ENCODE measurements around the gene KCNB1. TPM values are rescaled to one million over a fixed set of nuclear protein-coding genes. Genes with fewer than 3 reads are reported as not detected.

KCNB1 gene
- polyA plus RNA-seq, 3 donors from 2014 or later = not detected

DNA sequence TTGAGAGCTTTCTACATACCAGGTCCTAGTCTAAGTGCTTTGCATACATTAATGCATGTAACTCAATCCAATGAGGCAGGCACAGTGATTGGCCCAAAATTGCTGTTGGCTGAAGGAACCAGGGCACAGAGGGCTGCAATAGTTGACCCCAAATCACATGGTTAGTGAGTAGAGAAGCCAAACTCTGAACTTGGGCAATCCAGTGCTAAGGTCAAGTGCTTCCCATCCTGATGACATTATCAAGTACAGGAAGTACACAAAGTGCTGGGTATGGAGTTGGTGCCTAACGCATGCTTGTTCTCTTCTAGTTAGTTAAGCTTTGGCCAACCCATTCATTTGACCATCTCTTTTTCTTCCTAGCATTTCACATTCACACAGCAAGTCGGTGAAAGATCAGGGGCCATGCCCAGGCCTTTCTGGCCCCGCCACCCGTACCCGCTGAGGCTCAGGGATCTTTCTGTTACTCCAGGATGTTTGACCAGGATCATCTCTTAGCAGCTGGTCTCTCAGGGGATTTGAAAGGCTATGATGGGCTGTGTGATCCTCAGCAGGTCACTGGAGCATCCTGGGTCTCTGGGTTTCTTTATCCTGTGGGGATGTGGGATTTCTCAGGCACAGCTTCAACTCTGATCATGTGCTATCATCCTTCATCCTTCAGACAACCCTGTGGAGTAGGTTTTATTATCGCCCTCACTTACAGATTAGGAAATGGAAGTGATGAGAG is 7.0 kb downstream of the KCNB1 start:
- Mint-ChIP-seq H3K9me3 (peaks cover 0 to 2% (median 0%) of the 10 kb centered on the region in 6 donors), H3K27ac (no peak overlapping the region), H3K36me3 (no peaks in the 10 kb centered on the region), H3K4me1 (no peaks in the 10 kb centered on the region), H3K4me3 (no peak overlapping the region), H3K27me3 (ENCODE audit: low read depth in 3 of 3) (peaks cover 2 to 29% (median 5%) of the 10 kb centered on the region in 3 donors)
- DNase-seq = no peak

- peaks cover 2 to 29% (median 10%) of the 10 kb centered on the region in 3 donors for H3K27me3 Mint-ChIP-seq (ENCODE audit: low read depth in 3 of 3)
- no peak overlapping the region for H3K4me3 Mint-ChIP-seq
- no peaks in the 10 kb centered on the region for H3K4me1 Mint-ChIP-seq
- no peak for DNase-seq
- H3K27ac Mint-ChIP-seq = no peak overlapping the region
- H3K36me3 Mint-ChIP-seq = no peaks in the 10 kb centered on the region
- H3K9me3 Mint-ChIP-seq = no peaks in the 10 kb centered on the region
Measured at GRCh38 chr20:49471397-49471796, 11.1 kb downstream of the KCNB1 start.

GRCh38 chr20:49470922-49471321 is 11.5 kb downstream of the KCNB1 start:
- Mint-ChIP-seq H3K4me1 (no peaks in the 10 kb centered on the region), H3K4me3 (no peak overlapping the region), H3K9me3 (no peaks in the 10 kb centered on the region), H3K27me3 (ENCODE audit: low read depth in 3 of 3) (peaks cover 2 to 29% (median 10%) of the 10 kb centered on the region in 3 donors), H3K36me3 (no peaks in the 10 kb centered on the region), H3K27ac (no peak overlapping the region)
- no peak for DNase-seq

DNA sequence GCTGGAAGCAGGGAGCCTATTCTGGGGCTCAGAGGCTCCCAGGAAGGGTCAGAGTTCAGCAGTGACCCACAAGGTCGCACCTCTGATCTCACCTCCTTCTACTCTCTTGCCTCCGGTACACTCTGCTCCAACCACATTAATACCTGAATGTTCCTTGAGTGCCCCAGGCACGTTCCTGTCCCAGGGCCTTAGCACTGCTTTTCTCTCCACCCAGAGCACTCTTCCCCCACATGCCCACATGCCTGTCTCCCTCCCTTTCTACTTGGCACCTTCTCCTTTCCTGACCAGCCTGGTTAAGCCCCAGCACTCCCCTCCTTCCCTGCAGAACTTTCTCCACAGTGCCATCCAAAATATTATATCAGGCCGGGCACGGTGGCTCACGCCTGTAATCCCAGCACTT is 13.4 kb downstream of the KCNB1 start:
- no peaks in the 10 kb centered on the region for H3K4me1 Mint-ChIP-seq
- no peak overlapping the region for H3K4me3 Mint-ChIP-seq
- H3K27ac Mint-ChIP-seq = no peak overlapping the region
- DNase-seq = no peak
- H3K27me3 Mint-ChIP-seq (ENCODE audit: low read depth in 3 of 3) = peaks cover 0 to 19% (median 10%) of the 10 kb centered on the region in 3 donors
- H3K36me3 Mint-ChIP-seq = no peaks in the 10 kb centered on the region
- H3K9me3 Mint-ChIP-seq = no peaks in the 10 kb centered on the region

DNA sequence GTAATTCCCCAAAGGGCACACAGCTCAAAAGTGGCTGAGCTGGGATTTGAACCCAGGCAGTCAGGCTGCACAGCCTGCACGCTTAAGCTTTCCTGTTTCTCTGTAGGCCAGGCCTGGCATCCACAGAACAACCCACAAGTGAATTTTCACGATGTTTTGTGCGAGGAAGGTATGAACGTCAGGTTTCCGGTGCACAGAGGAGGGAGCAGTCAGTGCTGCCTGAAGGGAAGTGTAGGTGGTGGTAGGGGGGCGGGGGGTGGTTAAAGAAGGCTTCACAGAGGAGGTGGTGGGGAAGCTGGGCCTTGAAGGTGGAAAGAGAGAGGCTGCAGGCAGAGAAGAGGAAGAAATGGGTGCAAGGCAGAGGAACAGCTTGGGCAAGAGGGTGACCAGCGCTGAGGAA is 14.1 kb downstream of the KCNB1 start:
- Mint-ChIP-seq H3K4me1 (no peaks in the 10 kb centered on the region), H3K4me3 (no peak overlapping the region), H3K36me3 (no peaks in the 10 kb centered on the region), H3K27me3 (ENCODE audit: low read depth in 3 of 3) (peaks cover 0 to 19% (median 10%) of the 10 kb centered on the region in 3 donors), H3K27ac (no peak overlapping the region), H3K9me3 (no peaks in the 10 kb centered on the region)
- no peak for DNase-seq

- H3K4me1 Mint-ChIP-seq = no peaks in the 10 kb centered on the region
- DNase-seq = no peak
- no peak overlapping the region for H3K27ac Mint-ChIP-seq
- no peaks in the 10 kb centered on the region for H3K9me3 Mint-ChIP-seq
- H3K4me3 Mint-ChIP-seq = no peak overlapping the region
- no peaks in the 10 kb centered on the region for H3K36me3 Mint-ChIP-seq
- H3K27me3 Mint-ChIP-seq (ENCODE audit: low read depth in 3 of 3) = peaks cover 0 to 16% (median 9%) of the 10 kb centered on the region in 3 donors
Measured at GRCh38 chr20:49466114-49466912, 16.2 kb downstream of the KCNB1 start.

- peaks cover 0 to 12% (median 9%) of the 10 kb centered on the region in 3 donors for H3K27me3 Mint-ChIP-seq (ENCODE audit: low read depth in 3 of 3)
- H3K4me1 Mint-ChIP-seq = no peaks in the 10 kb centered on the region
- H3K9me3 Mint-ChIP-seq = no peaks in the 10 kb centered on the region
- no peaks in the 10 kb centered on the region for H3K36me3 Mint-ChIP-seq
- DNase-seq = no peak
- no peak overlapping the region for H3K4me3 Mint-ChIP-seq
- H3K27ac Mint-ChIP-seq = no peak overlapping the region
Measured at GRCh38 chr20:49464556-49464955, 17.9 kb downstream of the KCNB1 start.

DNA sequence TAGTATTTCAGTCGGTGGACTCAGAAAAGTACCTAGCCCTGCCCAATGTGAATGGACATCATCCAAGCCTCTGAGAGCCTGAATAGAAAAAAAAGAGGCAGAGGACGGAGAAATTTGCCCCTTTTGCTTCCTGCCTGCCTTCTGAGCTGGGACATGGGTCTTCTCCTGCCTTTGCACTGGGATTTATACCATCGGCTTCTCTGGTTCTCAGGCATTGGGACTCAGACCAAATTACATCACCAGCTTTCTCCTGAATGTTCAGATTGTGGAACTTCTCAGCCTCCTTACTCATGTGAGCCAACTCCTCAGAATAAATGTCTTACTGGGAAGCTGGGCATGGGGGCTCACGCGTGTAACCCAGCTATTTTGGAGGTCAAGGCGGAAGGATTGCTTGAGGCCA is 19.8 kb downstream of the KCNB1 start:
- Mint-ChIP-seq H3K9me3 (no peaks in the 10 kb centered on the region), H3K27ac (no peak overlapping the region), H3K4me3 (no peak overlapping the region), H3K27me3 (ENCODE audit: low read depth in 3 of 3) (peaks cover 0 to 9% (median 7%) of the 10 kb centered on the region in 3 donors), H3K36me3 (no peaks in the 10 kb centered on the region), H3K4me1 (no peaks in the 10 kb centered on the region)
- DNase-seq = no peak

- no peak overlapping the region for H3K27ac Mint-ChIP-seq
- no peaks in the 10 kb centered on the region for H3K9me3 Mint-ChIP-seq
- H3K27me3 Mint-ChIP-seq (ENCODE audit: low read depth in 3 of 3) = peaks cover 0 to 9% (median 7%) of the 10 kb centered on the region in 3 donors
- H3K36me3 Mint-ChIP-seq = no peaks in the 10 kb centered on the region
- DNase-seq = no peak
- H3K4me1 Mint-ChIP-seq = no peaks in the 10 kb centered on the region
- no peak overlapping the region for H3K4me3 Mint-ChIP-seq
Measured at GRCh38 chr20:49461894-49462620, 20.4 kb downstream of the KCNB1 start.

DNA sequence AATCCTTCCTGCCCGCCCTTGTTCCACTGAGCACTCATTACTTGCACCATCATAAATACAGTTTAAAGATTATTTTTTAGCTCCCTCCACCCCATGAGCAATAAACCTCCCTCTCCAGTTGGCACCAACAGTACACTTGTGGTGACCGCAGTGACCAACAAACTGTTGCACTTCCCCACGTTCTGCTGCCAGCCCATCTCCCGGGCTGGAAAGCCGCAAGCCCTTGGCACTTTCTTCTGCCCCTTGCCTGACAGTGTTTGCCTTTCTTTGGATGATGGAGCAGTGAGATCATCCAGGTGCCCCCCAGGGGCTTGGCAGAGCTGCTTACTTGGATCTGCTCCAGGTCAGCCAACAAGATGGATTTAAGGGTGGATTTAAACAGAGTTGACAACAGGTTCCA is 21.6 kb downstream of the KCNB1 start:
- H3K27me3 Mint-ChIP-seq (ENCODE audit: low read depth in 3 of 3) = peaks cover 0 to 12% (median 9%) of the 10 kb centered on the region in 3 donors

GRCh38 chr20:49460131-49460530 is 22.3 kb downstream of the KCNB1 start:
- Mint-ChIP-seq H3K27ac (no peak overlapping the region), H3K4me3 (no peak overlapping the region), H3K36me3 (no peaks in the 10 kb centered on the region), H3K4me1 (no peaks in the 10 kb centered on the region), H3K27me3 (ENCODE audit: low read depth in 3 of 3) (peaks cover 0 to 14% (median 9%) of the 10 kb centered on the region in 3 donors), H3K9me3 (no peaks in the 10 kb centered on the region)
- no peak for DNase-seq

More for the DNA sequence above, 21.6 kb downstream of the KCNB1 start:
- DNase-seq = no peak
- Mint-ChIP-seq H3K27ac (no peak overlapping the region), H3K36me3 (no peaks in the 10 kb centered on the region), H3K4me3 (no peak overlapping the region), H3K9me3 (no peaks in the 10 kb centered on the region), H3K4me1 (no peaks in the 10 kb centered on the region)

DNA sequence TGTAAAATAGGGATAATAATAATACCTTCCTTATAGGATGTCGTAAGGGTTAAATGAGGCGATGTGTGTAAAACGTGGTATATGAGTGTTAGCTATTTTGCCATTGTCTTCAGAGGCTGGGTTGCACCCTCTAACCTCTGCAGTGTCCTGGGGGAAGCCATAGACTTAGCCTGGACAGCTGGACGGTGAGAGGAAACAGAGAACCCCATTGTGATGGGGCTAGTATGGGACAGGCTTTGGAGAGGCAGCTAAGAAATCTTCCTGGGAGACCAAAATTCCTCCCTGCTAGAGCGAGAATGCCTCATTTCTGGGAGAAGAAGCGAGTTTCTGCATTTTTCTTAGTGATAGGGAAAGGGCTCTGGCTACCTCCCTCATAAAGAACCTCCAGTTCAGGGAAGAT is 22.8 kb downstream of the KCNB1 start:
- Mint-ChIP-seq H3K4me3 (no peak overlapping the region), H3K27ac (no peak overlapping the region), H3K36me3 (no peaks in the 10 kb centered on the region), H3K9me3 (no peaks in the 10 kb centered on the region), H3K27me3 (ENCODE audit: low read depth in 3 of 3) (peaks cover 0 to 15% (median 12%) of the 10 kb centered on the region in 3 donors), H3K4me1 (no peaks in the 10 kb centered on the region)
- DNase-seq = no peak

GRCh38 chr20:49457444-49457843 is 25.0 kb downstream of the KCNB1 start:
- H3K36me3 Mint-ChIP-seq = no peaks in the 10 kb centered on the region
- no peak overlapping the region for H3K27ac Mint-ChIP-seq
- H3K4me1 Mint-ChIP-seq = no peaks in the 10 kb centered on the region
- no peaks in the 10 kb centered on the region for H3K9me3 Mint-ChIP-seq
- no peak for DNase-seq
- peaks cover 1 to 14% (median 12%) of the 10 kb centered on the region in 3 donors for H3K27me3 Mint-ChIP-seq (ENCODE audit: low read depth in 3 of 3)
- no peak overlapping the region for H3K4me3 Mint-ChIP-seq

DNA sequence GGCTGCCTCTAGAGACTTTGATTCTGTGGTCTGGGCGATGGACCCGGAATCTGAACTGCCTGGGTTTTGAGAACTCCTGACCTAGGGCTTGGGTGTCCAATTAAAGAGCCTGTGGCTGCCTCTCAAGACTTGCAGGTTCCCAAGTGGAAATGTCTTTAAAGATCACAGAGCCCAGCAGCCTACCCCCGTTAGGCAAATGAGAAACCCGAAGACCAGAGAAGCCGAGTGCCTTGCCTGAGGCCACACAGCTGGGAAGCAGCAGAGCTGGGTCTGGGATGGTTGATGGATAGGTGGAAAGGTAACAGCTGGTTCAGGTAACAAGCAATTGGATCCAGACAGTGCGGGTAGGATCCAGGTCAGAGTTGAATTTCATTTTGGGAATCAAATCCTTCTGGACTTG is 25.8 kb downstream of the KCNB1 start:
- no peaks in the 10 kb centered on the region for H3K36me3 Mint-ChIP-seq
- no peak overlapping the region for H3K4me3 Mint-ChIP-seq
- H3K4me1 Mint-ChIP-seq = no peaks in the 10 kb centered on the region
- peaks cover 5 to 14% (median 12%) of the 10 kb centered on the region in 3 donors for H3K27me3 Mint-ChIP-seq (ENCODE audit: low read depth in 3 of 3)
- H3K9me3 Mint-ChIP-seq = no peaks in the 10 kb centered on the region
- DNase-seq = no peak
- no peak overlapping the region for H3K27ac Mint-ChIP-seq

Measured in immature natural killer cell (primary cell).